IPS-18a (cell line): ENCODE measurements around the gene RAB44.
"Not testable (repeated sequence)": the region's sequence is repeated elsewhere in the genome, so short reads cannot be mapped to it uniquely, and the experiment has no call there.

ENCODE experiments used
- H3K27ac ChIP-seq: one replicate; pipeline ENCODE4 v1.5.1; 2013; ENCODE audit warnings: low read length
- H3K27me3 ChIP-seq: one replicate; pipeline ENCODE4 v1.6.1; 2013; ENCODE audit warnings: mild to moderate bottlenecking, low read length; ENCODE audit not compliant: control insufficient read depth, insufficient read depth
- H3K36me3 ChIP-seq: one replicate; pipeline ENCODE4 v1.6.1; 2013; ENCODE audit warnings: low read depth, low read length; ENCODE audit not compliant: control insufficient read depth
- H3K4me1 ChIP-seq: one replicate; pipeline ENCODE4 v1.6.1; 2013; ENCODE audit warnings: low read depth, low read length; ENCODE audit not compliant: control insufficient read depth
- H3K4me3 ChIP-seq: one replicate; pipeline ENCODE4 v1.5.1; 2013; ENCODE audit warnings: low read length
- H3K9ac ChIP-seq: one replicate; pipeline ENCODE4 v1.6.1; 2013; ENCODE audit warnings: mild to moderate bottlenecking, low read length, moderate library complexity
- H3K9me3 ChIP-seq: one replicate; pipeline ENCODE4 v1.6.1; 2013; ENCODE audit warnings: low read depth, low read length; ENCODE audit not compliant: control insufficient read depth

Gene RAB44

GRCh38 chr6:36697481-36697903, at the start of gene RAB44:
Gene RAB44 (plus strand): TSS chr6:36697826. CDS start chr6:36704236, 6,410 bp downstream.
- Histone ChIP-seq H3K9me3 (no peaks in the 10 kb centered on the region), H3K27me3 (no peaks in the 10 kb centered on the region), H3K4me3 (no peak within 1 kb of the TSS), H3K36me3 (no peaks in the 10 kb centered on the region), H3K4me1 (no peaks in the 10 kb centered on the region), H3K27ac (no peak within 1 kb of the TSS), H3K9ac (no peak within 1 kb of the TSS)

GRCh38 chr6:36649086-36649485, 48.5 kb upstream of the RAB44 start:
- no peak overlapping the region for H3K27ac ChIP-seq
- no peak overlapping the region for H3K9ac ChIP-seq
- H3K9me3 ChIP-seq, result no peaks in the 10 kb centered on the region
- H3K4me3 ChIP-seq, result no peak overlapping the region
- no peaks in the 10 kb centered on the region for H3K36me3 ChIP-seq
- no peaks in the 10 kb centered on the region for H3K4me1 ChIP-seq
- H3K27me3 ChIP-seq, result no peaks in the 10 kb centered on the region

DNA sequence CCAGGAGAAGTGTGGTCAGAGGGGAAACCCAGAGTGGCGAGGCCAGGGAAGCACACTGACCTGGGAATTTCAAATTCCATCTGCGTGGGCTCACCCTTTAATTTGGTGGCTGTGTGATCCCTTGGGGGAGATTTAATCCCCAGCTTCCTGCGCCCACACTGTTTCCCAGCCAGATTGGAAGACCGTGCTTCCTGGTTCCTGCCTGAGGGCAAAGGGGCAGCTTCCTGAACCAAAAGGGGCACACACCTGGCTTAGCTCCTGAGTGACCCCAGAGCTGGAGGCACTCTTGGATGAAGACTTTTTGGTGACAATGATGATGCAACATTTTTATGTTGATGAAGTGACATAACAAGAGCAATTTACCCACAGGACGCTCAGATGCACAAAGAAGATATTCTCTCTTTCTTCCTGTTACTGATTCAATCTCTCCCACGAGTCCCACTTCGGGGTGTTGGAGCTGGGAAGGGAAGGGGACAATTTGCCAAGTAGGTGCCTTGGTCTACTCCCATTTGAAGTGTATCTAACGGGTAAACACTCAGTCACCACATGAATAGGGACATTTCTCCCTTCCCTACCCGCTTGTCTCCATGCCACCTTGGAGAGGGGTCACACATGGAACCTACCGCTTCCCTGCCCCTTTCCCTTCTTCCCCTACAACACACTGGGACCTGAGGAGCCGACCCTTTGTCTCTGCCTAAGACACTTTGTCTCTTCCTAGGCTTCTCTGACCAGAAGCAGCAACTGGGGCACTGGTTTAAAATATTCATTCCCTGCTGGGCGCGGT, 47.7 kb upstream of the RAB44 start:
- Histone ChIP-seq H3K9me3 (no peaks in the 10 kb centered on the region), H3K9ac (no peak overlapping the region), H3K36me3 (no peaks in the 10 kb centered on the region), H3K27ac (no peak overlapping the region), H3K4me1 (no peaks in the 10 kb centered on the region), H3K4me3 (no peak overlapping the region), H3K27me3 (no peaks in the 10 kb centered on the region)

- Histone ChIP-seq H3K27ac (no peak overlapping the region), H3K27me3 (no peaks in the 10 kb centered on the region), H3K4me1 (no peaks in the 10 kb centered on the region), H3K36me3 (no peaks in the 10 kb centered on the region), H3K4me3 (no peak overlapping the region), H3K9me3 (no peaks in the 10 kb centered on the region), H3K9ac (no peak overlapping the region)
These were observed 46.7 kb upstream of the RAB44 start for GRCh38 chr6:36650848-36651478.

DNA sequence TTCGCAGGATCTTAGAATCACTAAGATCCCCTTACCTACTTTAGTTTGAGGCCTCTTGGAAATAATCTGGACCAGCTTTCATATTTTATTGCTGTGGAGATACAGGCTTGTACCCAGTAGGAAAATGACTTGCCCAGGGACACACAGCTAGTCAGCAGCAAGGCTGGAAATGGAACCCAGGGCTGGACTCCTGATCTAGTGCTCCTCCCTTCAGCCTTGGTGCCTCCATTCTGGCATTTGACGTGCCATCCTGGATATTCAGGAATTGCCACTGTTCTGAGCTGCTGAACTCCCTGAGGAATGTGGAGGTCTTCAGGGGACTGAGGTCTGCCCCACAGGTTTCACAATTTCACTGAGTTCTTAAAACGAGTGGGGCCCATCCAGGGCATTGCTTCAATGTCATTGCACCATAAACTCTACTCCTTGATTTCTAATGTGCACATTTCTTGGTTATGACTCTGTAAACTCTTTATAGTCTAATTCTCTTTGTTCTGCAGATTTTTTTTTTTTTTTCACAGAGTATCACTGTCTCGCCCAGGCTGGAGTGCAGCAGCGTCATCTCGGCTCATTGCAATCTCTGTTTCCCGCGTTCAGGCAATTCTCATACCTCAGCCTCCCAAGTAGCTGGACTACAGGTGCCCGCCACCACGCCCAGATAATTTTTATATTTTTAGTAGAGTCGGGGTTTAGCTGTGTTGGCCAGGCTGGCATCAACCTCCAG, 45.8 kb upstream of the RAB44 start:
- Histone ChIP-seq H3K4me3 (no peak overlapping the region), H3K4me1 (no peaks in the 10 kb centered on the region), H3K27ac (no peak overlapping the region), H3K9me3 (no peaks in the 10 kb centered on the region), H3K9ac (no peak overlapping the region), H3K27me3 (no peaks in the 10 kb centered on the region), H3K36me3 (no peaks in the 10 kb centered on the region)

DNA sequence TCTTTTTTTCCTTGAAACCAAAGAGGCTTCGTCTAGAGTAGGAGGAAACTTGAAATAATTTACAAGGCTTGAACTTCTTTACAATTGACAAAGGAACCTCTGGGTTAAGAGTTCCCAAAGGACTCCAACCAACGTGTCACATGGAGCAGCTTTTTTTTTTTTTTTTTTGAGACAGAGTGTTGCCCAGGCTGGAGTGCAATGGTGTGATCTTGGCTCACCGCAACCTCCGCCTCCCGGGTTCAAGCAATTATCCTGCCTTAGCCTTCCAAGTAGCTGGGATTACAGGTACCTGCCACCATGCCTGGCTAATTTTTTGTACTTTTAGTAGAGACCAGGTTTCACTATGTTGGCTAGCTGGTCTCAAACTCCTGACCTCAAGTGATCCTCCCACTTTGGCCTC, 43.2 kb upstream of the RAB44 start:
- not testable (repeated sequence) for H3K36me3 ChIP-seq, H3K9me3 ChIP-seq, H3K4me1 ChIP-seq, H3K27ac ChIP-seq, H3K27me3 ChIP-seq, H3K4me3 ChIP-seq, H3K9ac ChIP-seq

DNA sequence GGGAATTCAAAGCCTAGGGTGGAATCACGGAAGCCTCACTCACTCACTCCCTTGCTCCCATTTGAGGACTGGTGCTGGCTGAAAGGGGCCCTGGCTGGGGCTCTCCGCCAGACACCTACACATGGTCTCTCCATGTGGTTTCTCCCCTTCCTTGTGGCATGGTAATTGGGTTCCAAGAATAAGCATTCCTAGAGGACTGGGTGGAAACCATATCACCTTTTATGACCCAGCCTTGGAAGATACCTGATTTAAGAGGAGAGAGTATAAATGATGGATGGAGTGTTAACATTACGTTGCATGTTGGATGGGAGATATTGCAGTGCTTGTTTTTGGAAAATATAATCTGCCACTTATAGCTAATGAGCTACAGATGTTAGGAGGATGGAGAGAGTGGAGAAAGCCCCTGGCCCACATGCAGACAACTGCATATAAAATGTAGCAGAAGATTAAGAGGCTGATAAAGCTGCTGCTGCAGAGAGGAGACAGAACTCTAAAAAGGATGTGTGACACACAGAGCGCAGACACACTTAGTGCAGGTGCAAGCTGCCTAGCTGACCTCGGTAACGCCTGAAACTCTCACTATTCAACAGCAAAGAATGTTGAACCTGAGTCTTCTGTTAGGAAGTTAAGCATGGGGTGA, 42.4 kb upstream of the RAB44 start:
- Histone ChIP-seq H3K4me3 (no peak overlapping the region), H3K4me1 (no peaks in the 10 kb centered on the region), H3K27ac (no peak overlapping the region), H3K9me3 (no peaks in the 10 kb centered on the region), H3K9ac (no peak overlapping the region), H3K27me3 (no peaks in the 10 kb centered on the region), H3K36me3 (no peaks in the 10 kb centered on the region)

DNA sequence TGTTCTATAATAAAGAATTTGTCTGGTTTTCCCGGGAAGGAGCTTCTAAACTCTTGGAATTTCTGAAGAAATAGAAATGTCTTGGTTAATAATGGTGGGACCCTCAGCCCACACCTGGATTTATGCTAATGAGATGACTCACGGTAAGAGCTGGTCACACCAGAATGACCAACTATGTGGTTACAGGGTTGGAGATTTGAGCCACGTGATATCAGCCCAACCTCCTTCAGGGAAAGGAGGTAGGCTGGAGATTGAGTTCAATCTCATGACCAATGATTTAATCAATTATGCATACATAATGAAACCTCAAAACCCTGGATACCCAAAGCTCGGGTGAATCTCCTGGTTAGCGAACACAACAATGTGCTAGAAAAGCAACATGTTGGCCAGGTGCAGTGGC, 41.2 kb upstream of the RAB44 start:
- no peaks in the 10 kb centered on the region for H3K36me3 ChIP-seq
- no peak overlapping the region for H3K27ac ChIP-seq
- no peak overlapping the region for H3K9ac ChIP-seq
- H3K4me3 ChIP-seq, result no peak overlapping the region
- no peaks in the 10 kb centered on the region for H3K4me1 ChIP-seq
- H3K9me3 ChIP-seq, result no peaks in the 10 kb centered on the region
- H3K27me3 ChIP-seq, result peaks cover 6% of the 10 kb centered on the region

DNA sequence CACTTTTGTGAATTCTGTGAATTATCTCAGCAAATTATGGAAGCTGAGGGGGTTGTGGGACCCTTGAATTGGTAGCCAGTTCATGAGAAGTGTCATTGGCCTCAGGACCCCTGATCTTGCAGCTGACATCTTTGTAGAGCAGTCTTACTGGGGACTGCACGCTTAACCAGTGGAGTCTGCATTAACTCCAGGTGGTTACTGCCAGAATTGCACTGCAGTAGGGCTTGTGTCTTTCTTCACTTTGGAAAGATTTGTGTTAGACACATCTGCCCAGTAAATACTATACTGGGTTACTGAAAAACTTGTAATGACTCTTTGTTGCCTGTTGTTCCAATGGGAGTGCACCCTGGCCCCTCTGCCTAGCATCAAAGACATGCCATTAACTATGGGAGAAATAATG, 40.4 kb upstream of the RAB44 start:
- Histone ChIP-seq H3K9me3 (no peaks in the 10 kb centered on the region), H3K36me3 (no peaks in the 10 kb centered on the region), H3K4me1 (no peaks in the 10 kb centered on the region), H3K4me3 (no peak overlapping the region), H3K27me3 (peaks cover 10% of the 10 kb centered on the region), H3K27ac (no peak overlapping the region), H3K9ac (no peak overlapping the region)

- Histone ChIP-seq H3K4me1 (no peaks in the 10 kb centered on the region), H3K36me3 (no peaks in the 10 kb centered on the region), H3K9me3 (no peaks in the 10 kb centered on the region), H3K27ac (no peak overlapping the region), H3K9ac (no peak overlapping the region), H3K4me3 (no peak overlapping the region), H3K27me3 (peaks cover 10% of the 10 kb centered on the region)
These were observed 39.6 kb upstream of the RAB44 start for GRCh38 chr6:36657942-36658544.

DNA sequence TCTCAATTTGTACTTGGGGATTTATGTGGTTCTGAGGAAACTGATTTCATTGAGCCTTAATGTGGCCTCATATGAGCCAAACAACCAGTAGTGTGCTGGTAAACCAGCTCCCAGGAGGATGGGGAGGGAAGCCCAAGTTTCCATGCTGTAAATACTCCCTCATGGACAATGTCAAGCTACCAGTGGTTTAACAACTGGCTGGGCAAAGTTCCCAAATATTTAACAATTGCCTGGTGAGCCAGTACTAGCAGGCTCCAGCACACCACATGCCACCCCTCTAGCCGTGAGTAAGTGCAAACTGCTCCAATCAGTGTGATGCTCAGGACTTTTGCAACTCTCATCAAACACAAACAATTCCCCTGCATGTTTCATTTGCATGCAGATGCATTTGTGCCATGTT, 38.4 kb upstream of the RAB44 start:
- H3K9me3 ChIP-seq, result no peaks in the 10 kb centered on the region
- H3K36me3 ChIP-seq, result no peaks in the 10 kb centered on the region
- H3K27me3 ChIP-seq, result peaks cover 10% of the 10 kb centered on the region
- no peak overlapping the region for H3K4me3 ChIP-seq
- no peak overlapping the region for H3K27ac ChIP-seq
- H3K4me1 ChIP-seq, result no peaks in the 10 kb centered on the region
- H3K9ac ChIP-seq, result no peak overlapping the region
